A204.1 (cell line): Measurements from ENCODE around the gene ZSWIM9.

Experiments used
- FAIRE-seq: peaks from 2 replicates; lab custom pipeline; 2012; peaks lifted over from hg19 to GRCh38; lab: Jason Lieb, UNC

ZSWIM9 gene

DNA sequence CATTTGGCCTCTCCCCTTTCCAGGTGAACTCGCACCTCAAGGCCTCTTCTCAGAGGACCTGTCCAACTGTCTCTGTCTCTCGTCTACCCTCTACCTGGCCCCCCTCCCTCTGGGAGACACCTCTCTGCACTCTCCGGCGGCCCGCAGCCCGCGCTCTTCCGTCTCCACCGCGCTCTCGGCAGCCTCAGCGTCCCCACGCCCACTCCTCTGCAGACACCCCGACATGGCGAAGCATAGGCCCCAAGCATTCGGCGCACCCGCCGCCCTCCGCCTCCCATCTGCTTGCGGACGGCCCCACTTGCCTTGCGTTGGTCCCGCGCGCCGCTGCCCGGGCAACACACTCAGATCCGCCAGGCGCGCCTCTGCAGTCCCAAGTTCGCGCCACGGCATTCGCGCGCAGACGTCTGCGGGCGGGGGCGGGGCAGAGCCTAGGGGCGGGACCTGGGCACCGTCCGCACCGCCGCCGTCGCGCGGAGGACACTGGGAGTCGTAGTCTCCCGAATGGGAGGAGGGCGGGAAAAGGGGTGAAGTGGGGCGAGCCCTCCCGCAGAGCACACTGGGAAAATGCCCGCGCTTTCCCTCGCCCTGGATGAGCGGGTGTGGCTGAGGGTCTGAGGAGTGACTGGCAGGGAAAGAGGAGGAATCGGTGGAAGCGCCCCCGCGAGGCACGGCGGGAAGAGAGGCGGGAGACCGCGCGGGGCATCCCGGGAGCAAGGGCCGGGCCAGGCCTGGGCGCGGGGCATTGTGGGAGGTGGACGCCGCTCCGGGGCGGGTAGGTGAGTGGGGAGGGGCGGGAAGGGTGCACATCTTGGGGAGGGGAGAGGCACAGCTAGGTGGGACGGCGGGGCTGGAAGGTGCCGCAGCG, at the start of gene ZSWIM9, which contains the start of gene LIG1:
TSS of gene ZSWIM9 (plus strand) at position 742 of the 865 bp plus-strand sequence. CDS start 1,123 bp downstream, outside the sequence.
TSS of gene LIG1 (minus strand) at position 406 of the 865 bp plus-strand sequence. CDS start 4,778 bp downstream, outside the sequence.
- no peak for FAIRE-seq

DNA sequence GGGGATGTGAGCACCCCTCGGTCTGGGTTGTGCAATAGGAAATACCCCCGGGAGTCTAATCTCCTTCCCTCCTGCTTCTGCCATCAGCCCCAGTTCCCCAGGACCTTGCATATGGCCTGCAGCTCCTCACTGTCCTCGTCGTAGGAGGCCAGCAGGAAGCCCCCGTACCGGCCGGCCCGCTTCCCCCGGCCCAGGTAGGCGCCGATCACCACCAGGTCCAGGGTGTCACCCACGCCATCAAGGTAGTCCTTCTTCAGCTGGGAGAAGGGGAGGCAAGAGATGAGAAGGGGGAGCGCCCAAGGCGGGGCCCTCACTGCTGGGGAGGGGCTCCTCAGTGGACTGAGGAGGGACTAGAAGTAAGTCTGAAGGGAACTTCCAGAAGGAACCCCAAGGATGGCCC, 49.4 kb upstream of the ZSWIM9 start:
- no peak for FAIRE-seq

DNA sequence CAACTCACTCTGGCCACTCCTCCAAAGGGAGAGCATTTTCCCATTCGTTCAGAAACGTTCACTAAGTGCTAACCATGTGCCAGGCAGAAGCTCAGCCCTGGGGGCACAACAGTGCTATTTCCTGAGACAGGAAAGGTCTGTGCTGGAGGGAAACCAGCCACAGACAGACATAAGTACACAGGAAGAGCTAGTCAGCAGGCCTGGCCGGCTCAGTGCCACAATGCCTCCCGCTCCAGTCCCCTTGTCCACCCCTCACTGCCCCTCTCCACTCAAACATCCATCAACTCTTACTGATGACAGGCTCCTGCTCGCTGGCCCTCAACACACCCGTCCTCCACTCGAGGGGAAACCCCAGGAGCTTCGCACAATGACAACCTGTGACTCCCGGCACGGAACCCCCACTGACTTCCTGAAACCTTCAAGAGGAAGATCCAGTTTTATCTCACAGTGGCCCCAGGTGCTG, 48.5 kb upstream of the ZSWIM9 start:
- FAIRE-seq = no peak

DNA sequence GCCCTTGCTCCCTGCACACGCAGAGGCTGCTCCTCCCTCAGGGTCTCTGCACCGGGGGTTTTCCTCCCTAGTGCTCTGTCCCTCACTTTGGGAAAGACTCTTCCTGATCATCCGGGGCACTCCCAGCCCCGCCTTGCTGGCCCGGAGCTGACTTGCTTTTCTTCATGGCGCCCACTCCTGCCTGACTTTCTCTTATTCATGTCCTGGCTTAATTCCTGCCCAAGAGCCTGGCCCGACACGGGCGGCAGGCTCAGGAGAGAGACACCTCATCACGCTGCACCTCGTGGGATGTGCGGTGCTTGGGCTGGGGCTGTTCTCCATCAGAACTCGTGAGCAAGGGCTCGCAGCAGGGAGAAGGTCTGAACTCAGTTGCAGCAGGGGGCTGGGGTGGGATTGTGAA, 48.1 kb upstream of the ZSWIM9 start:
- no peak for FAIRE-seq

DNA sequence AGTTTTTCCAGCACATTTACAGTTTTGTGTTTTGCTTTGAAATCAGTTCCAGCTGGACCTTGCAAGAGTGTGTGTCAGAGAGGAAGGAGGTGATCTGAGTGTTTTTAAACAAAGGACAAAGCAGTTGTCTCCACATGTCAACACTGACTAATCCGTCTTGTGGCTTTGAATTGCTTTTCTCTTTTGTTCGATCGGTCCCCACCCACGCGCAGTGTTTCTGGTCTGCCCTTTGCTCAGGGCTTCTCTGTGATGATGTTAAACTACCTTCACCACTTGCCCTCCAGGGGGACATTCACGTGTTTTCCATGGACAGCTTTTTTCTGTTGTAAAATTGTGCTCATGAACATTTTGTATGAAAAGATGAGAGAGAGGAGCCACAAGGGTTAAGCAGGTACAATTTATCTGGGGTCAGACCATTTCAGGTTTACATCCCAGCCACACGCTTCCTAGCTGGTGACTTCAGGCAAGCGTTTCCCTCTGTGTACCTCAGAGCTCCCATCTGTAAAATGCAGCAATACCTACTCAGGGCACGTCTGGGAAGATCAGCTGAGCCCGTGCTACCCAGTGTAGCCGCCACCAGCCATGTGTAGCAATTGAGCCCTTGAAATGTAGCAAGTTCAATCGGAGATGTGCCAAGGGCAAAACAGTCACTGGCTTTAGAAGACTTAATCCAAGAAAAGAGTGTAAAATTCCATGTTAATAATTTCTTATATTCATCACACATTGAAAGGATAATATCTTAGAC, 46.4 kb upstream of the ZSWIM9 start:
- FAIRE-seq = no peak

- no peak for FAIRE-seq
Measured at GRCh38 chr19:48127561-48127960, 42.9 kb upstream of the ZSWIM9 start.

DNA sequence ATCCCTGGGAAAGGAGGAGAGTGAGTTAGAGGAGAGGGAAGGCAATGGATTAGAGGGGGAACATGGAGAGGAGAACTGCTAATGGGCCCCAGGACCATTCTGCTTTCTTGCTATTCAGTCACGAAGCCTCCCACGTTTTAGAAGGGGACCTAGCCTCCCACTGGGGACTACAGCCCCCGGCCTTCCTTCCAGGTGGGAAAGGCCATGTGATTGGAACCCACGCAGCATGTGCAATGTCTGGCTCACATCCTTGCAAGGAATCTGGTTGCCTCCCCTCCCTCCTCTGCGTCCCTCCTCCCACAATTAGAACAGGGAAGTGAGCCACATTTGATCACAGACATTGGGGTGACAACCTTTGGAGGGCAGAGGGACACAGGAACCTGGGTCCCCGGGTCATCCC, 37.4 kb upstream of the ZSWIM9 start:
- FAIRE-seq = no peak

- no peak for FAIRE-seq
Measured at GRCh38 chr19:48135411-48135810, 35.1 kb upstream of the ZSWIM9 start.

GRCh38 chr19:48136547-48136946, 33.9 kb upstream of the ZSWIM9 start:
- no peak for FAIRE-seq

DNA sequence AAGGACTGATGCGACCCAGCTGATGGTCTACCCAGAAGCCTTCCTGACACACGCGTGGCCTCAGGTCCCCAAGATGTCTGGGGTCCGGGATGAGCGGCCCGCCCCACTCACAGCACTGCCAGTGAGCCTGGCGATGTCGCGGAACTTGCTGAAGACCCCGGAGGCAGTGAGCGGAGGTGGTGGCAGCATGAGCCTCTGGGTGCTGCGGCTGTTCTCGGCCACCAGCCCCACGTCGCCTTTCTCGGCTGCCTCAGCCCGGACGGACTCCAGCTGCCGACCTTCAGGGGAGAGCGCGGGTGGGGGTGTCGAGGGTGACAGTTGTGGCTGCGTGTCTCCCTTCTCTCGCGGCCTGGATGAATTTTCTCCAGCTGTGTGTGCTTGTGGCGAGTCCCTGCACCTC, 33.1 kb upstream of the ZSWIM9 start:
- no peak for FAIRE-seq

- FAIRE-seq = no peak
Measured at GRCh38 chr19:48139053-48139452, 31.4 kb upstream of the ZSWIM9 start.

DNA sequence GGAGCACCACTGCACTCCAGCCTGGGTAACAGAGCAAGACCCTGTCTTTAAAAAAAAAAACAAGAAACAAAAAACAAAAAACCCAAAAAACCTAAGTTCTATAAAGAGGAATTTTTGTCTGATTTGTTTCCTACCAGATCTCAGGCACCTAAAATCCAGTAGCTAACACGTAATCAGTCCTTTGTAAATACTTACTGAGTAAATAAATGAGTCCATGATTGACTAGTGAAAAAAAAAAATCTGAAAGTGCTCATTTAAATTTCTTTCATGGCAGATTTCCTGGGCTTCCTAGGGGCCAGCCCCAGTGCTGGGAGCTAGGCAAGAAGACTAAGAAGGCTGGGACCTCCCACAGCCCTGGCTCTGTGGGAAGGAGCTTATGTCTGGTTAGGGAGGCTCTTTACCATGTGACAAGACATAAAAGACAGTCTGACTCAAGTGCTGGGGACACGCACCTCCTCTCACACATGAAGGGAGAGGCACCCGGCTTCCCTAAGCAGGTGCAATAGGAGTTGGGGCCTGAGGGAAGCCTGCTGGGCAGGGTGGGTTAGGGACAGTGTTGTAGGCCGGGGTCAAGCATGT, 22.8 kb upstream of the ZSWIM9 start:
- no peak for FAIRE-seq

DNA sequence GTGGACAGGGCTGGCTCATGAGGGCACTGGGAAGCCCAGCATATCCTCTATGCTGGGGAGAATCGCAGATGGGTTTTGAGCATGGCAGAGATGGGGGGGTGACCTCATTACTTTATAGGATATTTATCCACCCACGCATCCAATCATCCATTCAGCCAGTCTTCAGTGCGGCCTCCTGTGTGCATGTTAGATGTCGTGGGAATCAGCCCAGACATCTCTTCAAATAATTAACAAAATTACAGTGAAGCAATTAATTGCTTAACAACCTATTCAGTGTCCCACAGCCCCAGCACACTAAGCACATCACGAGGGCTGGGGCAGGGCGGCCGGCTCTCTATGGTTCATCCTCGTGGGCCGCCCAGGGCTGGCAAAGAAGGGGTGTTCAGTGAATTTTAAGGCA, 21.9 kb upstream of the ZSWIM9 start:
- FAIRE-seq = no peak

DNA sequence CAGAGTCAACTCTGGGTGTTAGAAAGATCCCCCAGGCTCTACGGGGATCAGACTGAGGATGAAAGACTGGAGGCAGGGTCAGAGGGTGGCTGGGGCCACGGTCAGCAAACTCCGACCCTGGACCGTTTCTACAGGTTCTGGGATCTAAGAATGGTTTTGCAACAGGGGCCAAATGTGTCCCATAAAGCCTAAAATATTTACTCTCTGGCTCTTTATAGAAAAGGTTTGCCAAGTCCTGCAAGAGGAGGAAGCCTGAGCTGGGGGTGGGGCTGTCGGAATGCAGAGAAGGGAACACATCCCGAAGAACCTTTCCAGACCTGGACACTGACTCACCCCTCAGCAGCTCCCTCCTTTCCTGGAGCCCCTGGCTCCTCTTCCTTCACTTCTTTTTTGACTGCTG, 21.1 kb upstream of the ZSWIM9 start:
- FAIRE-seq = no peak

- peak; percentile 97 for FAIRE-seq
Measured at GRCh38 chr19:48152551-48152950, 17.9 kb upstream of the ZSWIM9 start.

DNA sequence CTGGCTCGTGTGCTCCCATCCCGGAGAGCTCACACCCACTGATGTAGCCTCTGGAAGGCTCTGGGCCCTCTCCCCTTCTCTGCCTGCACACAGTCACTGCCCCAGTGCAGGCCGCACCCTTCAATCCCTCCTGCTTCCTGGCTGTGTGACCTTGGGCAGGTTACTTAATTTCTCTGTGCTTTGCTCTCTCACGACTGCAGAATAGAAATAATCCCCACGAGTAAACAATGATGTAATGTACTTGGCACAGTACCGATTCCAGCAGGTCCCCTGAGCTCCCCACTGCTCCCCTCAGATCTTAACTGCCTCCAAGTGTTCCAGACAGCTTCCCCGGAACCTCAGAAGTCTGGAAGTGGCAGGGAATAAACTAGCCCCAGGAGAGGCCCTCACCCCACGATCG, 16.5 kb upstream of the ZSWIM9 start:
- FAIRE-seq = no peak

DNA sequence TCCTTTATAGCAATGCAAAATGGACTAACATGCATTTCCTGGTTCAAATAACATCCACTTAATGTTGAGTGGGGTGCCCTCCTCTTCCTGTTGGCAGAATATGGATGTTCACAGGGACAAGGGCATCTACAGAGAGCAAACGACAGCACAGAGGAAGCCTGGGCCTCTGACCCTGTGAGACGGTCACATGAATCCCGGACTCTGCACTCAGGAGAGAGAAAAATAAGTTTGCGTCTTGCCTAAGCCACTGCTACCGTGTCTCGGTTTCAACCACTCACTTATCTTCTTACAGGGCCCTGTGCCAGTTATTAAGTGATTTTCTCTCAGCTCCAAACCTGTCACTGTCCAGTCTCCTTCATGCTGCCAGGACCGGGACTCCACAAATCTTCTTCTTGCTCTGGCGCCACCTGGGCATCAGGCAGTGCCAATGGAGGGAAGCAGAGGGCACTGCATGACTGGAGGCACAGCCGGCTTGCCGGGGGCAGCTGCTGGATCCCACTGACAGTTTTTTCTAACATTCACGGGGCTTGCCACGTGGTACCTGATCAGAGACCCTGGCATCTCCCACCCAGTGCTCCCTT, 12.2 kb upstream of the ZSWIM9 start:
- no peak for FAIRE-seq

DNA sequence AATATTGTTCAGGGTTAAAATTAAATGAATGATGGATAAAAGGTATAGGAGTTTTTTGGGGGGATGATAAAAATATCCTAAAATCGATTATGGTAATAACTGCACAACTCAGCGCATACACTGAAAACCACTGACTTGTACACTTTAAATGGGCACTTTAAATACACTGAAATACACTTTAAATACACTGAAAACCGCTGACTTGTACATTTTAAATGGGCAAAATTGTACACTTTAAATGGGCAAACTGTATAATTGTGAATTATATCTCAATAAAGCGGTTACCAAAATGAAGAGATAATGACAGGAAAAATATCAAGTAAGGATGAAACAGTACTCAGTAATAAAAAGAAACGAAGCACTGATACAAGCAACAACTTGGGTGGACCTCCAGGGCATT, 1.8 kb upstream of the ZSWIM9 start:
- FAIRE-seq = no peak

DNA sequence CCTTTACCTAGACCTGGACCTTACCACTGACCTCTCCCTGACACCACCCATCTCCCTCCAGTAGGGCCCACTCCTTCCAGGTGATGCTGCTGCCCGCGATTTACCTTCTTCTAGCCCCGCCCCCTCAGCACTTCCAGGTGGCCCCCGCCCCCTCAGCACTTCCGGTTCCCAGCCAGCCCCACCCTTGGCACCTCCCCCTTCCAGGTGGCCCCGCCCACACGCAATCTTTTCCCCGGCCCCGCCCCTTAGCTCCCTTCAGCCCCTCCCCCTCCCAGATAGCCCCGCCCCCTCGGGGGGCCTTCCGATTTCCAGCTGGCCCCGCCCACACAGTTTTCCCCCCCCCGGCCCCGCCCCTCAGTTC, 922 bp upstream of the ZSWIM9 start:
- no peak for FAIRE-seq

DNA sequence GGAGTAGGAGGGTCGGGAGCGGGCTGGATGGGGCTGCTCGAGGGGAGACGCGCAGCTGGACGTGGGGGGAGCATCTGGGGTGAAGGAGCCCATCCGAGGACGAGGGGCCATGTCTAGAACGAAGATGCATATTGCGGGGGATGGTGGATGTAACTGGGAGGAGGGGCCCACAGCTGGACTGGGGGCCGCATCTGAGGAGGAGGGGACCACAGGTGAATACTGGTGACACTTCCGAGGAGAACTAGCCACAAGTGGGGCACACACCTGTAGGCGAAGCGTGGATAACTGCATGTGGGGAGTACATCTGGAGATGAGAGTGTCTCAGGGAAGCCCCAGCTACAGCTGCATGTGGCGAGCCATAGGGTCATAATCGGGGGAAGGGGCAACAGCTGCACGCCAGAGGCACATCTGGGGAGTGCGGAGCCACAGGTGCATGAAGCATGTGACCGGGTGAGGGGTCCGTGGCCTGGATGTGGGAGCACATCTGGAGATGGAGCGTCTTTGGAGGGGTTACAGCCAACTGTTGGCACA, 402 bp downstream of the ZSWIM9 start:
- no peak for FAIRE-seq

DNA sequence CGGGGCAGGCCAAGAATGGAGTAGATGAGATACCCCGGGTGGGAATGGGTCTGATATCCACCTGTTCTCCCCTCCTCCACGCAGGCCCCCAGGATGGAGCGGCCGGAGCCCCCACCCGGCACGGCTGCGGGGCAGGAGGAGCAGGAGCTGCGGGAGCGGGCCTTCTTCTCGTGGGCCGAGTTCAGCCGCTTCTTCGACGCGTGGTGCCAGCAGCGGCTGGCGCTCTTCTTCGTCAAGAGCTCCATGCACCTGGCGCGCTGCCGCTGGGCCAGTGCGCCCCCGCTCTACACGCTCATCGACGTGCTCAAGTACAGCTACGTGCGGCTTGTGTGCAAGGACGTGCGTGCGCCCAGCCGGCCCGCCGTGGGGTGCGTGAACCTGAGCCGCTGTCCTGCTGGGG, 1.2 kb downstream of the ZSWIM9 start:
- no peak for FAIRE-seq

- FAIRE-seq = no peak
Measured at GRCh38 chr19:48174445-48175030, 4.1 kb downstream of the ZSWIM9 start.
